Ishikawa (cell line): ENCODE results near the gene PITPNC1.

Experiments used
- CEBPB ChIP-seq: IDR thresholded peaks from 2 replicates; pipeline ENCODE4 v1.6.1; 2012
- CREB1 ChIP-seq: IDR thresholded peaks from 2 replicates; pipeline ENCODE4 v1.6.1; 2012; ENCODE audit warnings: low read depth
- EGR1 ChIP-seq: IDR thresholded peaks from 2 replicates; pipeline ENCODE4 v1.6.1; 2012
- EP300 ChIP-seq: IDR thresholded peaks from 2 replicates; pipeline ENCODE4 v1.6.1; 2012; ENCODE audit warnings: borderline replicate concordance
- FOXM1 ChIP-seq: IDR thresholded peaks from 2 replicates; pipeline ENCODE4 v1.6.1; 2012; ENCODE audit warnings: low read depth, borderline replicate concordance
- NFIC ChIP-seq: IDR thresholded peaks from 2 replicates; pipeline ENCODE4 v1.6.1; 2012
- RAD21 ChIP-seq: IDR thresholded peaks from 2 replicates; pipeline ENCODE4 v1.6.1; 2012; ENCODE audit warnings: low read depth
- TAF1 ChIP-seq: IDR thresholded peaks from 2 replicates; pipeline ENCODE4 v1.6.1; 2012; ENCODE audit warnings: low read depth, mild to moderate bottlenecking
- TEAD4 ChIP-seq: IDR thresholded peaks from 2 replicates; pipeline ENCODE4 v1.6.1; 2012
- YY1 ChIP-seq: IDR thresholded peaks from 2 replicates; pipeline ENCODE4 v1.6.1; 2012; ENCODE audit warnings: low read depth
- ZBTB7A ChIP-seq: IDR thresholded peaks from 2 replicates; pipeline ENCODE4 v1.6.1; 2012; ENCODE audit warnings: low read depth
- TF ChIP-seq, protein P1 (sequence below): IDR thresholded peaks from 2 replicates; pipeline ENCODE4 v1.6.1; 2012
- TF ChIP-seq, protein P2 (sequence below): IDR thresholded peaks from 2 replicates; pipeline ENCODE4 v1.6.1; 2012; ENCODE audit warnings: low read depth, mild to moderate bottlenecking
- TF ChIP-seq, protein P3 (sequence below): IDR thresholded peaks from 2 replicates; pipeline ENCODE4 v1.6.1; 2012

PITPNC1 gene

DNA sequence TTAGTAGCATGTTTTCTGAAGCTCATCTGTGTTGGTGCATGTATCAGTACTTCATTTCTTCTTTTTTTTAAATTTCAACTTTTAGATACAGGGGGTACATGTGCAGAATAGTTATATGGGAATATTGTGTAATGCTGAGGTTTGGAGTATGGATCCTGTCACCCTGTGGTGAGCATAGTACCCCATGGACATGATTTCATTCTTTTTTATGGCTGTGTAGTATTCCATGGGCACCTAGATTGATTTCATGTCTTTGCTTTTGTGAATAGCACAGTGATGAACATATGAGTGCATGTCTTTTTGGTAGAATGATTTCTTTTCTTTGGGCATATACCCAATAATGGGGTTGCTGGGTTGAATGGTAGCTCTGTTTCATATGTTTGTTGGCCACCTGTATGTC, 285.6 kb downstream of the PITPNC1 start:
- TF ChIP-seq EGR1 (no peak), FOXM1 (no peak)

DNA sequence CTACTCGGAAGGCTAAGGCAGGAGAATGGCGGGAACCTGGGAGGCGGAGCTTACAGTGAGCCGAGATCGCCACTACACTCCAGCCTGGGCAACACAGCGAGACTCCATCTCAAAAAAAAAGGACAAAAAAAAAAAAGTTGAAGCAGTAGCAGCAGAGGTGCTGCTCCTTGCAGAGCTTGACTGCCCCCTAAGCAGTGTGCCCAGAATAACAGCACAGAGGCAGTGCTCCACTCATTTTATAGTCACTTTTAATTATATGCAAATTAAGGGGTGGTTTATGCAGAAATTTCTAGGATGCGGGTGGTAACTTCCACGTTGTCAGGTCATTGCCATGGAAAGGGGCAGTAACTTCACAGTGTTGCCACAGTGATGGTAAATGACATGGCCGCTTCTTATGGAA, 286.4 kb downstream of the PITPNC1 start:
- TF ChIP-seq ZBTB7A (no peak), NFIC (no peak), CREB1 (no peak), CEBPB (no peak)

DNA sequence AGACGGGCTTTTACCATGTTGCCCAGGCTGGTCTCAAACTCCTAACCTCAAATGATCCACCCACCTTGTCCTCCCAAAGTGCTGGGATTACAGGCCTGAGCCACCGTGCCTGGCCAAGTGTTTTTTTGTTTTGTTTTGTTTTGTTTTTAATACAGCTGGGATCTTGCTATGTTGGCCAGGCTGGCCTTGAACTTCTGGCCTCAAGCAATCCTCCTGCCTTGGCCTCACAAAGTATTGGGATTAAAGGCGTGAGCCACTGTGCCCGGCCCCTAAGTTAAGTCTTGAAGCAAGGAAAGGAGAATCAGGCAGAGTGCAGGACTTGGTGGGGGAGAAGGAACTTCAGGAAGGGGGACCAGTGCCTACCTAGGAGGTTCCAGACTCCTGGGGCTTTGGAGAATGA, 288.9 kb downstream of the PITPNC1 start:
- TF ChIP-seq, protein P1, sequence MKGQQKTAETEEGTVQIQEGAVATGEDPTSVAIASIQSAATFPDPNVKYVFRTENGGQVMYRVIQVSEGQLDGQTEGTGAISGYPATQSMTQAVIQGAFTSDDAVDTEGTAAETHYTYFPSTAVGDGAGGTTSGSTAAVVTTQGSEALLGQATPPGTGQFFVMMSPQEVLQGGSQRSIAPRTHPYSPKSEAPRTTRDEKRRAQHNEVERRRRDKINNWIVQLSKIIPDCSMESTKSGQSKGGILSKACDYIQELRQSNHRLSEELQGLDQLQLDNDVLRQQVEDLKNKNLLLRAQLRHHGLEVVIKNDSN, result no peak
- TF ChIP-seq, protein P2, sequence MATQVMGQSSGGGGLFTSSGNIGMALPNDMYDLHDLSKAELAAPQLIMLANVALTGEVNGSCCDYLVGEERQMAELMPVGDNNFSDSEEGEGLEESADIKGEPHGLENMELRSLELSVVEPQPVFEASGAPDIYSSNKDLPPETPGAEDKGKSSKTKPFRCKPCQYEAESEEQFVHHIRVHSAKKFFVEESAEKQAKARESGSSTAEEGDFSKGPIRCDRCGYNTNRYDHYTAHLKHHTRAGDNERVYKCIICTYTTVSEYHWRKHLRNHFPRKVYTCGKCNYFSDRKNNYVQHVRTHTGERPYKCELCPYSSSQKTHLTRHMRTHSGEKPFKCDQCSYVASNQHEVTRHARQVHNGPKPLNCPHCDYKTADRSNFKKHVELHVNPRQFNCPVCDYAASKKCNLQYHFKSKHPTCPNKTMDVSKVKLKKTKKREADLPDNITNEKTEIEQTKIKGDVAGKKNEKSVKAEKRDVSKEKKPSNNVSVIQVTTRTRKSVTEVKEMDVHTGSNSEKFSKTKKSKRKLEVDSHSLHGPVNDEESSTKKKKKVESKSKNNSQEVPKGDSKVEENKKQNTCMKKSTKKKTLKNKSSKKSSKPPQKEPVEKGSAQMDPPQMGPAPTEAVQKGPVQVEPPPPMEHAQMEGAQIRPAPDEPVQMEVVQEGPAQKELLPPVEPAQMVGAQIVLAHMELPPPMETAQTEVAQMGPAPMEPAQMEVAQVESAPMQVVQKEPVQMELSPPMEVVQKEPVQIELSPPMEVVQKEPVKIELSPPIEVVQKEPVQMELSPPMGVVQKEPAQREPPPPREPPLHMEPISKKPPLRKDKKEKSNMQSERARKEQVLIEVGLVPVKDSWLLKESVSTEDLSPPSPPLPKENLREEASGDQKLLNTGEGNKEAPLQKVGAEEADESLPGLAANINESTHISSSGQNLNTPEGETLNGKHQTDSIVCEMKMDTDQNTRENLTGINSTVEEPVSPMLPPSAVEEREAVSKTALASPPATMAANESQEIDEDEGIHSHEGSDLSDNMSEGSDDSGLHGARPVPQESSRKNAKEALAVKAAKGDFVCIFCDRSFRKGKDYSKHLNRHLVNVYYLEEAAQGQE, result no peak
- TF ChIP-seq CEBPB (no peak), NFIC (no peak), YY1 (no peak)

DNA sequence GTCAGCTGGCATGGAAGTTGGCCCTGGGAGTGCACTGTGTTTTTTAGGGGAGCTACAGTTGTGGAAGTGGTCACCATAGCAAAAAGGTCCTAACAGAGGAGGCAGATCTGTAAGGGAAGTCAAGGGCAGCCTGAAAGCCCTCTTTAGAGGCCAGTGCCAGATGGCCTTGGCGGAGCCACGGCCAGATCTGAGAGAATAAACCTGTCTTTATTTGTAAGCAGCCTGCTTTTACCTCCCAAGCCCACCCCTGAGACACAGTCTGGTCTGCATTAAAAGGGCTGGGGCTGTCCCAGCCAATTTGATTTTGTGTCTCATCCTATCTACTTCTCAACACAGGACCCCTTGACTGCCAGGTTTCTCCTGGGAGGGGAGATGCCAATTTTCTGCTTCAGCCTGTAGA, 289.6 kb downstream of the PITPNC1 start:
- TF ChIP-seq NFIC, result no peak
- no peak for TF ChIP-seq ZBTB7A
- TF ChIP-seq TEAD4, result no peak
- no peak for TF ChIP-seq EP300
- TF ChIP-seq, protein P1, result no peak
- no peak for TF ChIP-seq EGR1
- TF ChIP-seq CEBPB, result no peak

DNA sequence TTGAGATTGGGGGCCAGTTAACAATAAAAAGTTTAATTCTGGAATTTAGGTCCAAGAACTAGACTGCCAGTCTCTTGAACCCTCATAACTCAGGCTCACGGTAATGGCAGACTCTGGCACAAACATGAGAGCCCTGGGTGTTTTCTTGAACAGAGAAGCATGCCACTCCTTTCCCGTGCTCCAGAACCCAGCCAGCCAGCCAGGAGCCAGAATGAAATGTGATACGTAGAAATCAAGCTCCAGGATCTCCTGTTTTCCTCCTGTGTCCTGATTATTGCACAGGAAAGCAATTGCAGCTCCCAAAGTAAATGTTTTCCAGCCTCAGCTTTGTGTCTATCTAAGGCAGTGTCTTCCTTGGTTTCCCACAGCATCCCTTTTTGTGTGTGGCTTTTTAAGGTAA, 294.4 kb downstream of the PITPNC1 start:
- no peak for TF ChIP-seq CREB1
- no peak for TF ChIP-seq ZBTB7A
- TF ChIP-seq, protein P3, sequence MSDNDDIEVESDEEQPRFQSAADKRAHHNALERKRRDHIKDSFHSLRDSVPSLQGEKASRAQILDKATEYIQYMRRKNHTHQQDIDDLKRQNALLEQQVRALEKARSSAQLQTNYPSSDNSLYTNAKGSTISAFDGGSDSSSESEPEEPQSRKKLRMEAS, result no peak
- no peak for TF ChIP-seq EGR1
- no peak for TF ChIP-seq FOXM1
- TF ChIP-seq TAF1, result no peak
- TF ChIP-seq, protein P1, result no peak
- no peak for TF ChIP-seq EP300
- no peak for TF ChIP-seq NFIC
- TF ChIP-seq TEAD4, result no peak
- no peak for TF ChIP-seq CEBPB

DNA sequence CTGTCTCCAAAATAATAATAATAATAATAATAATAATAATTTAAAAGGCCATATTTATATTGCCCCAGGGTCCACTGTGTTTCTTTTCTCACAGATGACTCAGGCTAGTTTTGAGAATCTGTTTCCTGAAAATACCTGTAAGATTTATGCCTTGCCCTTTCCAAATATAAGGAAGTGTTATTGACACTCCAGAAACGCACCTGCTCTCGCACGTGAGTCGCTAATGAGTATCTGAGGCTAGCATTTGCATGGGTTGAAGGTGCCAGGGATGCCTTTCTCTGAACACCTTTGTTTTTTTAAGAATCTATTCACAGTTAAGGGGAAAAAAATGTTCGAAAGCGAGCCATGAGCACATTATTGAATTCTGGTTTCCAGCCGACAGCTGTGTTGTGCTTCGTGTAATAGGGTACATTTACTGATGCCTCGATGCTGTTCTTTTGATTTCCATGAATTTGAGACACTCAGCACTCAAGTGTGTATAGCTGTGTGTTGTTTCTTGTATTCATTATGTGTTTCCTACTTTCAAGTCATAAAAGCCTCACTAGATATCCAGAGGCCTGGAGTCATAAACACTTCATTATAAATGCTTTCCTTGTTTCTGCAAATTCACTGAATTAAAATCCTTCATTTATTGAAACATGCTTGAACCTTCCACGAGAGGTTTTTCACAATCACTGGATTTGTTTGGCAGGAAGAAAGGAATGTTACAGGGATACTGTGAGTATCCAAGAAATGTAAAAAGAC, 295.7 kb downstream of the PITPNC1 start:
- TF ChIP-seq, protein P2, result no peak
- TF ChIP-seq RAD21, result no peak
- TF ChIP-seq TEAD4, result no peak

DNA sequence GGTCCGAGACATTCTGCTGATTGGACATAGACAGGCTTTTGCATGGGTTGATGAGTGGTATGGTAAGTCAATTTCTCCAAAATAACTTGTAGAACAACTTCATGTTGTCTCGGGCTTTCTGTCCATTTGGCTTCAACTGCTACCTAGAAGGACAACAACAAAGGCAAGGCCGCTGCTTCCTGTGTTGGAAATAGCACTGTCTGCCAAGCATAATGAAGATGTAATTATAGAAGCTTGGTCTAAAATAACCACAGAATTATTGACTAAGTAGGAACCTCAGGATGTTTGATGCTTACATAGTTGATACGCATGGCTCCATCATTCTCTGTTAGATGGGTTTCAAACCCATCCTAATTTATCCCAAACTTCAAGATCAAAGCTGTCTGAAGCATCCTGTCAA, 298.4 kb downstream of the PITPNC1 start:
- TF ChIP-seq, protein P2, result no peak
- no peak for TF ChIP-seq TEAD4
- no peak for TF ChIP-seq CEBPB
